Small intestine (tissue), 7 donors: ENCODE results near the gene DNMT3A. TPM values are rescaled to one million over a fixed set of nuclear protein-coding genes. Genes with fewer than 3 reads are reported as not detected.

Source experiments
- DNase-seq, 2 donors: peaks; one replicate each; pipeline versions ENCODE4 v3.0.0 to v3.0.0-alpha.2; 2013
- FAIRE-seq: peaks from 2 replicates; lab custom pipeline; 2012; peaks lifted over from hg19 to GRCh38; lab: Jason Lieb, UNC
- H3K27ac ChIP-seq, 3 donors: one replicate each; pipeline ENCODE4 v1.5.1; 2013; ENCODE audit warnings: low read length in 2 of 3, mild to moderate bottlenecking in 2 of 3, control low read depth in 1 of 3, inconsistent platforms in 1 of 3, low read depth in 1 of 3, moderate library complexity in 1 of 3
- H3K27me3 ChIP-seq, 3 donors: one replicate each; pipeline ENCODE4 v1.6.1; 2013; ENCODE audit warnings: low read length in 3 of 3, inconsistent platforms in 1 of 3; ENCODE audit not compliant: control insufficient read depth in 3 of 3, insufficient read depth in 3 of 3
- H3K36me3 ChIP-seq, 3 donors: one replicate each; pipeline ENCODE4 v1.6.1; 2013; ENCODE audit warnings: low read length in 3 of 3, inconsistent platforms in 1 of 3, low read depth in 1 of 3, mild to moderate bottlenecking in 1 of 3, moderate library complexity in 1 of 3; ENCODE audit not compliant: control insufficient read depth in 3 of 3, insufficient read depth in 2 of 3
- H3K4me1 ChIP-seq, 3 donors: one replicate each; pipeline ENCODE4 v1.6.1; 2013; ENCODE audit warnings: low read length in 2 of 3, inconsistent platforms in 1 of 3, low read depth in 1 of 3, mild to moderate bottlenecking in 1 of 3, moderate library complexity in 1 of 3; ENCODE audit not compliant: control insufficient read depth in 3 of 3, insufficient read depth in 2 of 3
- H3K4me3 ChIP-seq, 3 donors: one replicate each; pipeline ENCODE4 v1.5.1; 2013; ENCODE audit warnings: low read length in 3 of 3, control low read depth in 1 of 3, inconsistent platforms in 1 of 3, low read depth in 1 of 3, mild to moderate bottlenecking in 1 of 3, moderate library complexity in 1 of 3
- H3K9me3 ChIP-seq, 2 donors: one replicate each; pipeline ENCODE4 v1.6.1; 2013; ENCODE audit warnings: low read depth in 1 of 2, low read length in 1 of 2; ENCODE audit not compliant: control insufficient read depth in 2 of 2, insufficient read depth in 1 of 2
- WGBS, 3 donors: extraction: QIAGEN DNeasy Blood & Tissue Kit; methylation state at CpG; one replicate each; pipeline ENCODE4 v1.1.7; 2013; 5-methylcytosine and 5-hydroxymethylcytosine counted together
- polyA plus RNA-seq, 4 donors: library from polyadenylated mRNA; stranded (reverse) in 3 of 4; unstranded in 1 of 4; fragments of 200-250 nt in 3 of 4; fragments of 120-200 nt in 1 of 4; gene quantifications; one replicate each; pipeline versions ENCODE4 v1.2.1 to v1.2.3, GENCODE V29; 2013
- donor health status: healthy with polysubstance abuse.
- donor health status: control.
- donor health status: control.
- donor health status: Bipolar disorder and iron deficiency.
- donor health status: healthy.

Gene DNMT3A
- polyA plus RNA-seq, 4 donors = 3.4 to 51.2 (median 9.7) TPM

DNA sequence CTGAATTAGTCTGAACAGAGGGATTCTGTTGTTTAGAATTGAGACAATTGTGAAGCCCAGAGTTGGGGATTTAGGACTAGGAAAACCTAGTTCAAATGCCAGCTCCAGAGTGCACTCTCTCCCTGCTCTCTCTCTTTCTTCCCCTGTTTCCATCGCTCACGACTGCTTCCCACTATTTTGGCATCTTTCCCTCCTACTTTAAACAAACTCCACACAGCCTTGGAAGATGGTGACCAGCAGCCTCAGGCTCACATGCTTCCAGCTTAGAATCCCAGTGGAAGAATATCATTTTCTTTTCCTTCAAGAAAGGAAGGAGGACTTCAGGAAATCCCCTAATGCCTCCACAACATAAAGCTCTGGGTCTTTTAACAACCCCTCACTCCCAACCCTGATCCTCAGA lies 6.1 kb upstream of the DNMT3A start:
- Histone ChIP-seq H3K36me3 (no peaks in the 10 kb centered on the region), H3K4me1 (no peaks in the 10 kb centered on the region), H3K4me3 (no peak overlapping the region), H3K27ac (peak overlapping the region in 2 of 3 donors; percentile 12 to 21), H3K27me3 (no peaks in the 10 kb centered on the region), H3K9me3 (no peaks in the 10 kb centered on the region)
- 55 to 61% (median 58%) methylated on average over 2 of the region's 2 CpGs for WGBS, 3 donors
- FAIRE-seq = no peak
- no peak for DNase-seq

- FAIRE-seq (no peak), DNase-seq (peak in 1 of 2 donors; percentile 69)
- Histone ChIP-seq H3K9me3 (no peaks in the 10 kb centered on the region), H3K4me1 (peaks cover 0 to 4% (median 0%) of the 10 kb centered on the region in 3 donors), H3K4me3 (no peak overlapping the region), H3K27me3 (no peaks in the 10 kb centered on the region), H3K36me3 (no peaks in the 10 kb centered on the region), H3K27ac (peak overlapping the region in 1 of 3 donors; percentile 12)
- 56 to 64% (median 63%) methylated on average over 7 of the region's 7 CpGs for WGBS, 3 donors
These were observed 5.6 kb upstream of the DNMT3A start for GRCh38 chr2:25347205-25347815.

DNA sequence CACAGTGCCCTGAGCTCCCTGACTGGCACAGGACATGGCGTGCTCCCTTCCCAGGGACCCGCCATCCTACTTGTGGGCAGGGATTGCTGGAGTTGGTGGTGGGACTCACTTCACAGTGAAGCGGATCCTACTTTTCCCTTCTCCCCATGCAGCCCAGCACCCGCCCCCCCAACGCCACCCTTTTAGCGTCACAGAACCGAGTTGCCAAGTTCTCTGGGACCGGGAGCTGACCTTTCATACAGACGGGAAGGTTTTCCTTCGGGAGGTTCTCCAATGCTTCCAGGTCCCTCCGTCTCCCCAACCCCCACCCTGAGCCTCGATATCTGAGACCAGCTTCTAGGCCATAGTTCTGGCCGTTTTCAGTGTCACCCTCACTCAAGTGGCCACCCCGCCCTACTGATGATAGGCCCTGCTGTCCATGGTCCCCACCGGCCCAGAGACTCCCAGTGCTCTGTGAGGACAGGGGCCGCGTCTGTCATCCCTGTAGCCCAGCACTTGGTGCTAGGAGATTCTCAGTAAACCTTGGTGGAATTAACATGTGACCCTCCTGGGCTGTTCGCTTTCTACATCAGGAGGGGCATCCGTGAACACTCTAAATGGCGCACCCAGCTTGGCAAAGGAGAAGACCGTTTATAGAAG lies 1.6 kb upstream of the DNMT3A start:
- H3K4me1 ChIP-seq = peaks cover 0 to 12% (median 2%) of the 10 kb centered on the region in 3 donors
- no peak for FAIRE-seq
- 87 to 93% (median 90%) methylated on average over 21 of the region's 21 CpGs for WGBS, 3 donors
- H3K36me3 ChIP-seq = peaks cover 0 to 16% (median 0%) of the 10 kb centered on the region in 3 donors
- no peak overlapping the region for H3K27ac ChIP-seq
- DNase-seq = no peak
- no peak overlapping the region for H3K4me3 ChIP-seq
- H3K9me3 ChIP-seq = no peaks in the 10 kb centered on the region
- H3K27me3 ChIP-seq = no peaks in the 10 kb centered on the region

- H3K36me3 ChIP-seq = peaks cover 0 to 24% (median 0%) of the 10 kb centered on the region in 3 donors
- FAIRE-seq = no peak
- H3K27ac ChIP-seq = peak overlapping the region; percentile 48 to 63 (median 59)
- H3K4me1 ChIP-seq = peaks cover 0 to 12% (median 2%) of the 10 kb centered on the region in 3 donors
- 20 to 30% (median 23%) methylated on average over 30 to 45 of the region's 45 CpGs for WGBS, 3 donors
- no peaks in the 10 kb centered on the region for H3K9me3 ChIP-seq
- peak; percentile 60 to 96 for DNase-seq
- H3K4me3 ChIP-seq = peak overlapping the region; percentile 40 to 95 (median 77)
- H3K27me3 ChIP-seq = no peaks in the 10 kb centered on the region
These were observed 854 bp upstream of the DNMT3A start for GRCh38 chr2:25342372-25343186.

DNA sequence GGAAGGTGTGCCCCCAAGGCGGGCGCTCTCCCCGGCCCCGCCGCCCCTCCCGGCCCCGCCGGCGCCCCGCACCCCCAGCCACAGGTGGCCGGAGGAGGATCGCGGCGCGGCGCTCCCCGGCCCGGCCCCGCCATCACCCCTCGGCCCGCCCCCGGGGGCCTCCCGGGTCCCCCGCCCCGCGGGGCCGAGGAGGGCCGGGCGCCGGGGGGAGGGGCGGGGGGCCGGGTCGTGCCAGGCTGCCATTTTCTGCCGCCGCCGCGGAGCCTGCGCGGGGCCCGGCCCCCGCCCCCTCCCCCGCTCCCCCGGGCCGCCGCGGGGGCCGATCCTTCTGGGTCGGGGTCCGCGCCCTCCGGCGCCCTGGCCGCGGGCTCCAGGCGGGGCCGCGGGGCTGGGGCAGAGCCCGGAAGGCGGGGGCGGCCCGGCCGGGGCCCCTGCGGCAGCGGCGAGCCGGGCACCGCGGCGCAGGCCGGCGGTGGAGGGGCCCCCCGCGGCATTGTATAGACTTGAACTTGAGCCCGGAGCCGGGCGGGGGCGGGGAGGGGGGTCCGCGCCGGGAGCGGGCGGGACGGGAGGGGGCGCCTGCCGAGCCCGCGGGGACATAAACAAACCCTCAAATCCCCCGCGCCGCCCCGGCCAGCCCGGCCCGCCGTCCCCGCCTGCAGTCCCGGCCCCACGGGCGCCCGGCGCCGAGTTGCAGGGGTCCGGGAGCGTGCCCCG lies 556 bp downstream of the DNMT3A start:
- 1 to 2% (median 2%) methylated on average over 8 to 104 of the region's 104 CpGs for WGBS, 3 donors
- peak in 1 of 2 donors; percentile 61 for DNase-seq

DNA sequence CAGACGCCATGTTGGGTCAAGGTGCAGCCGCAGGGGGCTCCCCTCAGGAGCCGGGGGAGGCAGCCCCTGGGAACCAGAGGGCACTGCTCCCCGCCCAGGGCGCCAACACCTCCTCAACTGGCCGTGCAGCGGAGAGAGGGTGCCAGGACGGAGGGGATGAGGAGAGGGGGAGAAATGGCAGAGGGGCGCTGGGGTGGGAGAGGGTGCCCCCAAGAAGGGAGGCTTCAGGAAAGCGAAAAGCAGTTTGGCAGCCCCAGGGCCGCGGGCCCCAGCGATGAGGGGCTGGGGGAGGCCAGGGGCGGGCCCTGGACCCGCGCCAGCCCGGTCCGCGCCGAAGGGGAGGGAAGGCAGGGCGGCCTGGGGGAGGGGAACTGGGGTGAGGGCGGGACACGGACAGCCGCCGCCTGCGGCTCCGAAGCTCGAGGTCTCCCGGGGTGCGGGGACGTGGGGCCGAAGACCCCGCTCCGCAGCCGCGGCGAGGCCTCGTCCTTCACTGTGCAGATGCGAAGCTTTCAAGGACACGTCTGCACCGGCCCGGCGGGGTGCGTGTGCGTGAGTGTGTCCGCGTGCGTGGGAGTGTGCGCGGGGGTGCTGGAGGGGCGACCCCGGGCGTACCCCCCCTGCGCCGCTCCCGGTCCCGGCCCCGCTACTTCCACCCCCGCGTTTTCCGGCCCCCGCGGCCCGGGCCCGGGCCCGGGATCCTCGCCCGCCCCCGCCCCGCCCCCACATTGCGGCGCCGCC lies 1.4 kb downstream of the DNMT3A start:
- Histone ChIP-seq H3K27me3 (no peaks in the 10 kb centered on the region), H3K36me3 (peaks cover 0 to 39% (median 0%) of the 10 kb centered on the region in 3 donors), H3K4me1 (peaks cover 0 to 17% (median 2%) of the 10 kb centered on the region in 3 donors), H3K9me3 (no peaks in the 10 kb centered on the region), H3K27ac (peak overlapping the region in 2 of 3 donors; percentile 42 to 84), H3K4me3 (peak overlapping the region; percentile 60 to 95 (median 77))
- FAIRE-seq (no peak), DNase-seq (peak in 1 of 2 donors; percentile 82)
- 4 to 7% (median 6%) methylated on average over 28 to 73 of the region's 73 CpGs for WGBS, 3 donors

More for the DNA sequence above, 556 bp downstream of the DNMT3A start:
- FAIRE-seq = no peak
- Histone ChIP-seq H3K4me3 (peak overlapping the region in 2 of 3 donors; percentile 77 to 95), H3K4me1 (peaks cover 0 to 13% (median 2%) of the 10 kb centered on the region in 3 donors), H3K27ac (peak overlapping the region in 2 of 3 donors; percentile 7 to 17), H3K36me3 (peaks cover 0 to 34% (median 0%) of the 10 kb centered on the region in 3 donors), H3K9me3 (no peaks in the 10 kb centered on the region), H3K27me3 (no peaks in the 10 kb centered on the region)

DNA sequence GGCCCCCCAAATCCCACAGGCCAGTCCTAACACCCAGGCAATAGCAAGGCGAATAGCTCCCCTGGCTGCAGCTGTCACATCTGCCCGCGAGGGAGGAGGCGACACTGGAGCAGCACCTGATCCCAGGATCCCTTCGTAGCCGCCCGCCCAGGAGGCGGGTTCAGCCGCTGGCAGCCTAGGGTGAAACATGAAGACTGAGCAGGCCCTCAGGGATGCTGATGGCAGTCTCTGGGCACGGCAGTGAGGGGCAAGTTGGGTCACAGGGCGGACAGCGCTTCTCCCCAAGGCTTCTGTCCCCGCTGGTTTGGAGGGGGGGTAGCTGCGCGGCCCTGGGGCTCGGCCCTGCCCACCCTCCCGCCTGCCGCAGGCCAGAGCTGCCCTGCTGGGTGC lies 1.9 kb downstream of the DNMT3A start:
- H3K27me3 ChIP-seq = no peaks in the 10 kb centered on the region
- peak overlapping the region in 2 of 3 donors; percentile 28 to 84 for H3K27ac ChIP-seq
- peak in 1 of 2 donors; percentile 44 for DNase-seq
- H3K9me3 ChIP-seq = no peaks in the 10 kb centered on the region
- WGBS, 3 donors = 16 to 48% (median 39%) methylated on average over 17 to 18 of the region's 18 CpGs
- H3K4me1 ChIP-seq = peaks cover 0 to 17% (median 2%) of the 10 kb centered on the region in 3 donors
- H3K36me3 ChIP-seq = peaks cover 0 to 42% (median 0%) of the 10 kb centered on the region in 3 donors
- FAIRE-seq = no peak
- peak overlapping the region in 2 of 3 donors; percentile 60 to 95 for H3K4me3 ChIP-seq
